M059J (cell line): ENCODE results near the gene SGO1. TPM values are rescaled to one million over a fixed set of nuclear protein-coding genes. Genes with fewer than 3 reads are reported as not detected.
"Not testable (repeated sequence)": the region's sequence is repeated elsewhere in the genome, so short reads cannot be mapped to it uniquely, and the experiment has no call there.

Experiments used
- DNase-seq: peaks from one replicate; pipeline ENCODE4 v3.0.0-alpha.2; 2012; ENCODE audit warnings: low read depth
- total RNA-seq: library from RNA; depleted of rRNA; stranded (reverse); fragments of >200 nt; shearing (Covaris generic); gene quantifications from 2 replicates; pipeline ENCODE4 v1.2.3, GENCODE V29; 2014; rRNA removed

SGO1 gene
- 21.0 and 21.1 TPM in 2 replicates for total RNA-seq

GRCh38 chr3:20185679-20186599, at the start of gene SGO1:
TSS of gene SGO1 (minus strand) at chr3:20186206. CDS start at chr3:20184027, 2,179 bp downstream.
- DNase-seq, result peak; percentile 96

- no peak for DNase-seq
These were observed 49.8 kb upstream of the SGO1 start for GRCh38 chr3:20235796-20236195.

GRCh38 chr3:20232906-20233780, 47.1 kb upstream of the SGO1 start:
- no peak for DNase-seq

GRCh38 chr3:20230954-20231353, 44.9 kb upstream of the SGO1 start:
- DNase-seq, result no peak

GRCh38 chr3:20225769-20226168, 39.8 kb upstream of the SGO1 start:
- peak; percentile 44 for DNase-seq

- DNase-seq, result no peak
These were observed 36.3 kb upstream of the SGO1 start for GRCh38 chr3:20222274-20222673.

- no peak for DNase-seq
These were observed 32.2 kb upstream of the SGO1 start for GRCh38 chr3:20218215-20218614.

- DNase-seq, result peak; percentile 19
These were observed 29.6 kb upstream of the SGO1 start for GRCh38 chr3:20215636-20216035.

GRCh38 chr3:20213491-20213890, 27.5 kb upstream of the SGO1 start:
- not testable (repeated sequence) for DNase-seq

GRCh38 chr3:20207945-20208344, 21.9 kb upstream of the SGO1 start:
- not testable (repeated sequence) for DNase-seq

GRCh38 chr3:20205898-20206297, 19.9 kb upstream of the SGO1 start:
- not testable (repeated sequence) for DNase-seq

GRCh38 chr3:20201143-20201542, 15.1 kb upstream of the SGO1 start:
- DNase-seq, result no peak

GRCh38 chr3:20197775-20198174, 11.8 kb upstream of the SGO1 start:
- DNase-seq, result peak; percentile 63

- DNase-seq, result peak; percentile 26
These were observed 8.9 kb upstream of the SGO1 start for GRCh38 chr3:20194793-20195460.

GRCh38 chr3:20190991-20191390, 5.0 kb upstream of the SGO1 start:
- no peak for DNase-seq

GRCh38 chr3:20186600-20187004, 596 bp upstream of the SGO1 start:
- no peak for DNase-seq

- peak; percentile 26 for DNase-seq
These were observed 701 bp downstream of the SGO1 start for GRCh38 chr3:20185331-20185678.

- DNase-seq, result no peak
These were observed 3.8 kb downstream of the SGO1 start for GRCh38 chr3:20182206-20182605.

- DNase-seq, result no peak
These were observed 4.7 kb downstream of the SGO1 start for GRCh38 chr3:20181276-20181675.

GRCh38 chr3:20173844-20174410, 12.1 kb downstream of the SGO1 start:
- DNase-seq, result no peak

GRCh38 chr3:20161714-20162113, 24.3 kb downstream of the SGO1 start:
- DNase-seq, result no peak

- no peak for DNase-seq
These were observed 25.8 kb downstream of the SGO1 start for GRCh38 chr3:20160230-20160629.
